Fibroblast of the aortic adventitia (primary cell): ENCODE measurements around the gene HELB. TPM values are rescaled to one million over a fixed set of nuclear protein-coding genes. Genes with fewer than 3 reads are reported as not detected.
A peak's percentile ranks its signal among the peaks of the same experiment; 100 is the strongest.
"Not testable (repeated sequence)": the region's sequence is repeated elsewhere in the genome, so short reads cannot be mapped to it uniquely, and the experiment has no call there.

Experiments
- DNase-seq: peaks from one replicate; pipeline ENCODE4 v3.0.0-alpha.2; 2010; ENCODE audit warnings: low read depth
- H3K4me3 ChIP-seq: 2 replicates; pipeline ENCODE4 v1.5.1; 2011; ENCODE audit warnings: low read depth, mild to moderate bottlenecking, control low read depth, low read length, moderate library complexity
- CTCF ChIP-seq: IDR thresholded peaks from 2 replicates; pipeline ENCODE4 v1.5.1; 2011; ENCODE audit warnings: mild to moderate bottlenecking, low read length, control low read depth, inconsistent platforms; ENCODE audit not compliant: insufficient read depth
- total RNA-seq: library from RNA; depleted of rRNA; stranded (reverse); fragments of >200 nt; gene quantifications from 2 replicates; pipeline ENCODE4 v1.2.3, GENCODE V29; 2012; ENCODE audit warnings: low replicate concordance

Gene HELB
- total RNA-seq, 1 donor = 3.7 TPM

DNA sequence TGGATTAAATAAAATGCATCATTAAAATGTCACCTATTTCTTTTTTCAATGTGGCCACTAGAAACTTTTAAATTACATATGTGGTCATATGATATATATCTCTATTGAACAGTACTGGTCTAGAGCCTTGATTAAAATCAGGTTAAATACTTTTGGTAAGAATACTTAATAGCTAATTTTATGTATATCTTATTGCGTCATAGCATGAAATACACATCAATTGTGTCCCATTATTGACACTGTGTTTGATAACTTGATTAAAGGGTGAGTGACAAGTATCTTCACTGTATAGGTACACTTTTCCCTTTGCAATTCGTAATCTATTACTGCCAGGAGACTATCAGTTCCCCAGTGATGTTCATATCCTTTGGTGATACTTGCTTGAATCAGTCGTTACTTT, 4.4 kb upstream of the HELB start:
- H3K4me3 ChIP-seq = no peak overlapping the region
- no peak for DNase-seq
- TF ChIP-seq CTCF = no peak

DNA sequence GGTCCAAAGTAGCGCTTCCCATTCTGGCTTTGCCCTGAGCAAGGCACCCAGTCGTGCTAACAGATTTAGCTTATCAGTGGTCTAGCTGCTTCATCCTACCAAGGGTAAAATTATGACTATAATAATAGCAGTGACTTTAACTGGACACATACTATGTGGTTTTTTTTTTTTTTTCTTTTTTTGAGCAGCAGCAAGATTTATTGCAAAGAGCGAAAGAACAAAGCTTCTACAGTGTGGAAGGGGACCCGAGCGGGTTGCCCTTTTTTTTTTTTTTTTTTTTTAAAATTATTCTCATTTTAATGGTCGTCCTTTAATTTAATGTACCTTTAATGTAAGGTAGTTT, 505 bp downstream of the HELB start:
- peak overlapping the region; percentile 94 for H3K4me3 ChIP-seq
- no peak for TF ChIP-seq CTCF
- DNase-seq = no peak

GRCh38 chr12:66303316-66303804, 1.1 kb downstream of the HELB start:
- peak overlapping the region; percentile 94 for H3K4me3 ChIP-seq

GRCh38 chr12:66304296-66304900, 2.1 kb downstream of the HELB start:
- DNase-seq = no peak
- no peak overlapping the region for H3K4me3 ChIP-seq
- TF ChIP-seq CTCF = no peak

More at GRCh38 chr12:66303316-66303804, 1.1 kb downstream of the HELB start:
- not testable (repeated sequence) for DNase-seq

GRCh38 chr12:66309606-66310005, 7.3 kb downstream of the HELB start:
- no peak for DNase-seq
- H3K4me3 ChIP-seq = no peak overlapping the region
- no peak for TF ChIP-seq CTCF

DNA sequence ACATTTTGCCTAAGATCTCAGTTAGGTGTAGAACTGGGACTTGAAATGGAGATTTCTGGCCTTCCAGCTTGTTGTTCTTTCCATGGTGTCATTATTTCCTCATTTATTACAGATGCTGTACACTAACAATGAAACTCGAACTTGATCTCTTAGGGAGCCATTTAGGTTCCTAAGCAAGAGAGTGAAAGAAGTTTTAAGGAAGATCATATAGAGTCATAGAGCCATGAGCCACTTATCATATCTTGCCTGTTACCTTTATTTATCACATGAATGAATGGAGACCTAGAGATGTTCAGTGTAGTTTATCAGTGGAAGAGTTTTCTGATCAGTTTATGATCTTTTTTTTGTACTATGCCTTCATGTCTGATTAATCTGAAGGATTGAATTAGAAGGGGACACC, 9.9 kb downstream of the HELB start:
- TF ChIP-seq CTCF = no peak
- DNase-seq = no peak
- H3K4me3 ChIP-seq = no peak overlapping the region

- DNase-seq = no peak
- no peak overlapping the region for H3K4me3 ChIP-seq
- TF ChIP-seq CTCF = no peak
These were observed 12.0 kb downstream of the HELB start for GRCh38 chr12:66314278-66314677.
